ENCODE data around the gene IL18R1.

IL18R1 gene

GRCh38 chr2:102401456-102401855, 45.9 kb downstream of the IL18R1 start:
- Histone ChIP-seq H3K27ac (ENCODE audit: low read depth, low read length) (no peak overlapping the region), H3K36me3 (ENCODE audit: control insufficient read depth, low read length) (no peaks in the 10 kb centered on the region), H3K4me2 (ENCODE audit: low read length) (no peak overlapping the region), H3F3A (ENCODE audit: control insufficient read depth, insufficient read depth) (no peaks in the 10 kb centered on the region), H4K20me1 (ENCODE audit: control insufficient read depth, insufficient read depth, low read depth, low read length) (no peaks in the 10 kb centered on the region), H3K4me3 (ENCODE audit: low read length) (no peak overlapping the region), H3K9me2 (replicated peaks; ENCODE audit: control insufficient read depth, low read length) (no peaks in the 10 kb centered on the region), H3K79me2 (ENCODE audit: control insufficient read depth, low read length) (no peaks in the 10 kb centered on the region), H3K9me3 (ENCODE audit: control insufficient read depth, insufficient read depth, low read length) (no peaks in the 10 kb centered on the region), H3K27me3 (ENCODE audit: control insufficient read depth, low read length) (no peaks in the 10 kb centered on the region), H3K4me1 (ENCODE audit: control insufficient read depth, low read length) (no peaks in the 10 kb centered on the region)
- TF ChIP-seq EZH2phosphoT487 (IDR thresholded peaks at IDR 0.05; ENCODE audit: borderline replicate concordance, low read length) (no peak), CTCF (IDR thresholded peaks at IDR 0.05; ENCODE audit: low read depth, low read length, poor library complexity, severe bottlenecking) (no peak)

GRCh38 chr2:102401865-102402264, 46.3 kb downstream of the IL18R1 start:
- no peaks in the 10 kb centered on the region for H3K4me1 ChIP-seq (ENCODE audit: control insufficient read depth, low read length)
- no peaks in the 10 kb centered on the region for H4K20me1 ChIP-seq (ENCODE audit: control insufficient read depth, insufficient read depth, low read depth, low read length)
- H3F3A ChIP-seq (ENCODE audit: control insufficient read depth, insufficient read depth), result no peaks in the 10 kb centered on the region
- no peak overlapping the region for H3K4me3 ChIP-seq (ENCODE audit: low read length)
- no peaks in the 10 kb centered on the region for H3K9me3 ChIP-seq (ENCODE audit: control insufficient read depth, insufficient read depth, low read length)
- H3K4me2 ChIP-seq (ENCODE audit: low read length), result no peak overlapping the region
- no peak overlapping the region for H3K27ac ChIP-seq (ENCODE audit: low read depth, low read length)
- TF ChIP-seq CTCF (IDR thresholded peaks at IDR 0.05; ENCODE audit: low read depth, low read length, poor library complexity, severe bottlenecking) (no peak), EZH2phosphoT487 (IDR thresholded peaks at IDR 0.05; ENCODE audit: borderline replicate concordance, low read length) (no peak)
- H3K9me2 ChIP-seq (replicated peaks; ENCODE audit: control insufficient read depth, low read length), result no peaks in the 10 kb centered on the region
- no peaks in the 10 kb centered on the region for H3K36me3 ChIP-seq (ENCODE audit: control insufficient read depth, low read length)
- H3K27me3 ChIP-seq (ENCODE audit: control insufficient read depth, low read length), result no peaks in the 10 kb centered on the region
- no peaks in the 10 kb centered on the region for H3K79me2 ChIP-seq (ENCODE audit: control insufficient read depth, low read length)

DNA sequence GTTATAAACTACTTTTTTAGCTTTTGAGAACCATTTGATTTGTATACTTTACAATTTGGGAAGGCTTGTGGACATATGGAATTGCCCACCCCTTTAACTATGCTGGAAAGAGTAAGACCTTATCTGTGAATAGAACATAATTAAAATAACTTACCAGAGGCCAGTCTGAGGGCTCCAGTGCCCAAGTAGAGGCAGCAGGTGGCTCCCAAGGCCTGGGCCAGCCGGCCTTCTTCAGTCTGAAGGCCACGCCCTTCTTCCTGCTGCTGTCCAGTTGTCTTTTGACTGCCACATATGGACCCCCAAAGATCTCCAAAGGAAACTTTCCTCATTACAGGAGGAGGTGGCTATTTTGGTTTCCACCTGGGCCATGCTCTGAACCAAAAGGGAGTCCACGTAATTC, 55.4 kb downstream of the IL18R1 start:
- no peaks in the 10 kb centered on the region for H3K27me3 ChIP-seq (ENCODE audit: control insufficient read depth, low read length)
- no peaks in the 10 kb centered on the region for H3K4me1 ChIP-seq (ENCODE audit: control insufficient read depth, low read length)
- TF ChIP-seq CTCF (IDR thresholded peaks at IDR 0.05; ENCODE audit: low read depth, low read length, poor library complexity, severe bottlenecking), result no peak
- TF ChIP-seq EZH2phosphoT487 (IDR thresholded peaks at IDR 0.05; ENCODE audit: borderline replicate concordance, low read length), result no peak
- H3F3A ChIP-seq (ENCODE audit: control insufficient read depth, insufficient read depth), result no peaks in the 10 kb centered on the region
- no peak overlapping the region for H3K4me2 ChIP-seq (ENCODE audit: low read length)
- H3K4me3 ChIP-seq (ENCODE audit: low read length), result no peak overlapping the region
- no peaks in the 10 kb centered on the region for H4K20me1 ChIP-seq (ENCODE audit: control insufficient read depth, insufficient read depth, low read depth, low read length)
- no peaks in the 10 kb centered on the region for H3K79me2 ChIP-seq (ENCODE audit: control insufficient read depth, low read length)
- H3K9me3 ChIP-seq (ENCODE audit: control insufficient read depth, insufficient read depth, low read length), result peaks cover 6% of the 10 kb centered on the region; the same call in 1 of the 2 replicates
- H3K36me3 ChIP-seq (ENCODE audit: control insufficient read depth, low read length), result no peaks in the 10 kb centered on the region
- H3K27ac ChIP-seq (ENCODE audit: low read depth, low read length), result no peak overlapping the region
- H3K9me2 ChIP-seq (replicated peaks; ENCODE audit: control insufficient read depth, low read length), result no peaks in the 10 kb centered on the region

DNA sequence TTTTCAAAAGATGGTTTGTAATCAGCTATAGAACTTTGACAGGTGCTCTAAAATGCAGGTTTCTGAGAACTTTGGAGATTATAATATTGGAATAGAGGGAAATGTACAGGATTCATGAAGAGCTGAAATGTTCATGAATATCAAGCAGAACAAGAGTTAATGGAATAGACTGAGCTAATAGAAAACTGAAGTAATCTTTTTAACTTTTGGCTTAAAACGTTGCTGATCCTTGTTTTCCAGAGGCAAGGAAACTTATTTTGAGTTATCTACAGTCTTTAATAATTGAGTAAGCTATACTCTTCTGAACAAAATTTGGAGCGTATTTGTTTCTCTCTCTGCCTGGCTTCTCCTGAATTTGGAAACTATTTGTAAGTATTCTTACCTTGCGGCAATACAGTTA, 56.6 kb downstream of the IL18R1 start:
- H3K27ac ChIP-seq (ENCODE audit: low read depth, low read length), result no peak overlapping the region
- H4K20me1 ChIP-seq (ENCODE audit: control insufficient read depth, insufficient read depth, low read depth, low read length), result no peaks in the 10 kb centered on the region
- H3K4me2 ChIP-seq (ENCODE audit: low read length), result no peak overlapping the region
- H3K4me3 ChIP-seq (ENCODE audit: low read length), result no peak overlapping the region
- no peaks in the 10 kb centered on the region for H3F3A ChIP-seq (ENCODE audit: control insufficient read depth, insufficient read depth)
- H3K9me2 ChIP-seq (replicated peaks; ENCODE audit: control insufficient read depth, low read length), result no peaks in the 10 kb centered on the region
- H3K79me2 ChIP-seq (ENCODE audit: control insufficient read depth, low read length), result no peaks in the 10 kb centered on the region
- H3K9me3 ChIP-seq (ENCODE audit: control insufficient read depth, insufficient read depth, low read length), result peaks cover 6% of the 10 kb centered on the region; the same call in 1 of the 2 replicates
- TF ChIP-seq EZH2phosphoT487 (IDR thresholded peaks at IDR 0.05; ENCODE audit: borderline replicate concordance, low read length) (no peak), CTCF (IDR thresholded peaks at IDR 0.05; ENCODE audit: low read depth, low read length, poor library complexity, severe bottlenecking) (no peak)
- no peaks in the 10 kb centered on the region for H3K36me3 ChIP-seq (ENCODE audit: control insufficient read depth, low read length)
- H3K4me1 ChIP-seq (ENCODE audit: control insufficient read depth, low read length), result no peaks in the 10 kb centered on the region
- H3K27me3 ChIP-seq (ENCODE audit: control insufficient read depth, low read length), result no peaks in the 10 kb centered on the region
